SU-DHL-6 (cell line): ENCODE data around the gene CLIC5.

ENCODE experiments used
- H2AFZ ChIP-seq: fragments of 200-600 bp; sonication (generic); 2 replicates; pipeline ENCODE4 v1.6.1; 2014; ENCODE audit warnings: low read depth, mild to moderate bottlenecking, moderate library complexity, mixed read lengths, antibody characterized with exemption, low read length; ENCODE audit not compliant: severe bottlenecking
- H3F3A ChIP-seq: fragments of 200-600 bp; shearing (Covaris generic); 2 replicates; pipeline ENCODE4 v1.6.0; 2016; ENCODE audit warnings: antibody characterized with exemption, mild to moderate bottlenecking; ENCODE audit not compliant: insufficient read depth
- H3K27ac ChIP-seq: fragments of 200-600 bp; sonication (generic); 2 replicates; pipeline ENCODE4 v1.5.1; 2016; ENCODE audit warnings: low read depth, mild to moderate bottlenecking, low read length, moderate library complexity, mixed read lengths
- H3K27me3 ChIP-seq: fragments of 200-600 bp; sonication (generic), shearing (Covaris generic); 2 replicates; pipeline ENCODE4 v1.6.0; 2014; ENCODE audit warnings: mild to moderate bottlenecking, low read length
- H3K36me3 ChIP-seq: fragments of 200-600 bp; sonication (generic); 2 replicates; pipeline ENCODE4 v1.6.1; 2014; ENCODE audit warnings: mild to moderate bottlenecking, low read length, mixed read lengths
- H3K4me2 ChIP-seq: fragments of 300-600, 200-600 bp; shearing (Covaris generic), sonication (generic); 2 replicates; pipeline ENCODE4 v1.6.0; 2014; ENCODE audit warnings: low read length, low read depth, mild to moderate bottlenecking; ENCODE audit not compliant: poor library complexity, severe bottlenecking
- H3K4me3 ChIP-seq: fragments of 200-600 bp; sonication (generic); 2 replicates; pipeline ENCODE4 v1.5.1; 2014; ENCODE audit warnings: antibody characterized with exemption, low read length, mild to moderate bottlenecking, mixed read lengths; ENCODE audit not compliant: insufficient read depth, poor library complexity, severe bottlenecking
- H3K79me2 ChIP-seq: fragments of 200-600 bp; sonication (generic); 2 replicates; pipeline ENCODE4 v1.6.1; 2014; ENCODE audit warnings: mild to moderate bottlenecking, low read length, moderate library complexity; ENCODE audit not compliant: insufficient read depth
- H3K9ac ChIP-seq: fragments of 200-600 bp; sonication (generic); 2 replicates; pipeline ENCODE4 v1.7.0; 2014; ENCODE audit warnings: mild to moderate bottlenecking, low read length
- H3K9me2 ChIP-seq: fragments of 200-600 bp; sonication (generic); replicated peaks from 2 replicates; pipeline ENCODE4 v1.6.1; 2014; ENCODE audit warnings: low read length; ENCODE audit not compliant: insufficient read depth
- H3K9me3 ChIP-seq: fragments of 200-600 bp; sonication (generic); 2 replicates; pipeline ENCODE4 v1.6.1; 2014; ENCODE audit warnings: low read length, mixed read lengths; ENCODE audit not compliant: insufficient read depth
- H4K20me1 ChIP-seq: fragments of 200-600 bp; sonication (generic); 2 replicates; pipeline ENCODE4 v1.6.1; 2014; ENCODE audit warnings: low read depth, mild to moderate bottlenecking, antibody characterized with exemption, low read length, moderate library complexity, mixed read lengths
- EZH2phosphoT487 ChIP-seq: fragments of 200-600 bp; sonication (generic), shearing (Covaris generic); conservative IDR thresholded peaks from 2 replicates; pipeline ENCODE4 v1.6.1; 2018; ENCODE audit warnings: mild to moderate bottlenecking, antibody characterized with exemption, low read length, moderate library complexity, mixed read lengths
- TF ChIP-seq, protein P1 (sequence below): fragments of 200-600 bp; sonication (generic); IDR thresholded peaks from one replicate; pipeline ENCODE4 v1.5.1; 2017; ENCODE audit warnings: antibody characterized with exemption, mild to moderate bottlenecking, low read length, moderate library complexity; ENCODE audit not compliant: insufficient read depth, poor library complexity, severe bottlenecking

The CLIC5 gene

GRCh38 chr6:46053039-46053933, 37.6 kb upstream of the CLIC5 start:
- TF ChIP-seq, protein P1, sequence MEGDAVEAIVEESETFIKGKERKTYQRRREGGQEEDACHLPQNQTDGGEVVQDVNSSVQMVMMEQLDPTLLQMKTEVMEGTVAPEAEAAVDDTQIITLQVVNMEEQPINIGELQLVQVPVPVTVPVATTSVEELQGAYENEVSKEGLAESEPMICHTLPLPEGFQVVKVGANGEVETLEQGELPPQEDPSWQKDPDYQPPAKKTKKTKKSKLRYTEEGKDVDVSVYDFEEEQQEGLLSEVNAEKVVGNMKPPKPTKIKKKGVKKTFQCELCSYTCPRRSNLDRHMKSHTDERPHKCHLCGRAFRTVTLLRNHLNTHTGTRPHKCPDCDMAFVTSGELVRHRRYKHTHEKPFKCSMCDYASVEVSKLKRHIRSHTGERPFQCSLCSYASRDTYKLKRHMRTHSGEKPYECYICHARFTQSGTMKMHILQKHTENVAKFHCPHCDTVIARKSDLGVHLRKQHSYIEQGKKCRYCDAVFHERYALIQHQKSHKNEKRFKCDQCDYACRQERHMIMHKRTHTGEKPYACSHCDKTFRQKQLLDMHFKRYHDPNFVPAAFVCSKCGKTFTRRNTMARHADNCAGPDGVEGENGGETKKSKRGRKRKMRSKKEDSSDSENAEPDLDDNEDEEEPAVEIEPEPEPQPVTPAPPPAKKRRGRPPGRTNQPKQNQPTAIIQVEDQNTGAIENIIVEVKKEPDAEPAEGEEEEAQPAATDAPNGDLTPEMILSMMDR: no peak
- TF ChIP-seq EZH2phosphoT487: no peak
- no peaks in the 10 kb centered on the region for H3K36me3 ChIP-seq
- no peak overlapping the region for H3K27ac ChIP-seq

DNA sequence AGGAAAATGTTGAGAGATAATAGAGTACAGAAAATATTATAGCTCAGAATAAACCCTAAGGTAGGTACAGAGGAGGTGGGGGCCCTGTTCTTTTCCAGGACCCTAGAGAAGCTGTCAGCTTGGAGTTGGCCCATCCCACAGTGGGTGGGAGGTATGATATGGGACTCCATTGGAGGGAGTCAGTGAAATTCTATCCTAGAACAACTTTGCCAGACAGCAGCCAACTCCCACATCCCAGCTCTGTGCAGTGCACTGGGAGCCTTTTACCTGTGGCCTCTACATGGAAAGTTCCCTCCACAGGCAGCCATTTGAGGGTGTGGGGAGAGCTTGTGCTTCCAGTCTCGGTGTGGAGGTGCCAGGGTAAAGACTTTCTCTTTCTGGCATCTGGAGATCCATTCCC, 36.8 kb upstream of the CLIC5 start:
- Histone ChIP-seq H4K20me1 (no peaks in the 10 kb centered on the region), H3K9ac (no peak overlapping the region), H3K27me3 (no peaks in the 10 kb centered on the region), H3F3A (no peaks in the 10 kb centered on the region), H3K36me3 (no peaks in the 10 kb centered on the region), H3K9me3 (peaks cover 14% of the 10 kb centered on the region; the same call in 1 of the 2 replicates), H3K79me2 (no peaks in the 10 kb centered on the region), H2AFZ (no peak overlapping the region), H3K4me2 (no peak overlapping the region), H3K4me3 (no peak overlapping the region), H3K27ac (no peak overlapping the region), H3K9me2 (no peaks in the 10 kb centered on the region)
- TF ChIP-seq, protein P1: no peak
- TF ChIP-seq EZH2phosphoT487: no peak

More at GRCh38 chr6:46053039-46053933, 37.6 kb upstream of the CLIC5 start:
- no peak overlapping the region for H2AFZ ChIP-seq
- no peaks in the 10 kb centered on the region for H4K20me1 ChIP-seq
- H3K9me3 ChIP-seq: peaks cover 19% of the 10 kb centered on the region; the same call in 1 of the 2 replicates
- no peak overlapping the region for H3K4me2 ChIP-seq
- no peaks in the 10 kb centered on the region for H3K27me3 ChIP-seq
- H3K9ac ChIP-seq: no peak overlapping the region
- no peaks in the 10 kb centered on the region for H3F3A ChIP-seq
- no peaks in the 10 kb centered on the region for H3K79me2 ChIP-seq
- H3K4me3 ChIP-seq: no peak overlapping the region
- no peaks in the 10 kb centered on the region for H3K9me2 ChIP-seq

DNA sequence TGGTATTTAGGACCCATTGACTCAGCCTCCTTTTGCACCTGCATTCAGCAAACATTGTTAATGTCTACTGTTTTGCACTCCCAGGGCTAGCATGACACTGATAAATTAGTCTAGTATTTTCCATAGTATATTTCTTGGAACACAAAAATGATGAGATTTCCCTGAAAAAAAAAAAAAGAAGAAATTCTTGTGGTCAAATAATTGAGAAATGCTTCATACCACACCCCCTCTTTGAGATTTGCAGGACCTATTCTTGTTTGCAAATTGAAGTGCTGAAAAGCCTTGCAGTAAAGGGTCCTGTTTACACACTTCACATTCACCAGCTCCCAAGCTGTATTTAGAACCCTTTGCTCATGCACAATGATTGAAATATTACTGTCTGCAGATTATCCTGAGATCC, 36.3 kb upstream of the CLIC5 start:
- no peak for TF ChIP-seq EZH2phosphoT487
- TF ChIP-seq, protein P1: no peak

More for the DNA sequence above, 36.3 kb upstream of the CLIC5 start:
- H4K20me1 ChIP-seq: no peaks in the 10 kb centered on the region
- no peak overlapping the region for H2AFZ ChIP-seq
- no peak overlapping the region for H3K27ac ChIP-seq
- H3K79me2 ChIP-seq: no peaks in the 10 kb centered on the region
- no peaks in the 10 kb centered on the region for H3K9me2 ChIP-seq
- H3K36me3 ChIP-seq: no peaks in the 10 kb centered on the region
- no peaks in the 10 kb centered on the region for H3F3A ChIP-seq
- H3K27me3 ChIP-seq: no peaks in the 10 kb centered on the region
- peaks cover 9% of the 10 kb centered on the region; the same call in 1 of the 2 replicates for H3K9me3 ChIP-seq
- no peak overlapping the region for H3K4me2 ChIP-seq
- H3K4me3 ChIP-seq: no peak overlapping the region
- H3K9ac ChIP-seq: no peak overlapping the region
